HG03064 (cell line): ENCODE data around the gene SASH1.
"Not testable (repeated sequence)": the region's sequence is repeated elsewhere in the genome, so short reads cannot be mapped to it uniquely, and the experiment has no call there.

ENCODE experiments used
- ATAC-seq: cut with Tn5 transposase; IDR thresholded peaks from one replicate; pipeline ENCODE4 v1.9.1; 2021; ENCODE audit warnings: low read depth; ENCODE audit not compliant: unreplicated experiment

Gene SASH1

GRCh38 chr6:148328876-148329555, 13.6 kb upstream of the SASH1 start:
- no peak for ATAC-seq

GRCh38 chr6:148329596-148330381, 12.8 kb upstream of the SASH1 start:
- no peak for ATAC-seq

- no peak for ATAC-seq
These were observed 10.6 kb upstream of the SASH1 start for GRCh38 chr6:148332088-148332487.

GRCh38 chr6:148336901-148337300, 5.7 kb upstream of the SASH1 start:
- no peak for ATAC-seq

- no peak for ATAC-seq
These were observed 2.9 kb upstream of the SASH1 start for GRCh38 chr6:148339766-148340165.

GRCh38 chr6:148340586-148341297, 1.9 kb upstream of the SASH1 start:
- ATAC-seq, result no peak

GRCh38 chr6:148342100-148342349, 613 bp upstream of the SASH1 start:
- ATAC-seq, result no peak

GRCh38 chr6:148343047-148343782, 577 bp downstream of the SASH1 start:
- no peak for ATAC-seq

GRCh38 chr6:148345176-148345575, 2.5 kb downstream of the SASH1 start:
- ATAC-seq, result no peak

- ATAC-seq, result no peak
These were observed 2.9 kb downstream of the SASH1 start for GRCh38 chr6:148345578-148345977.

GRCh38 chr6:148346681-148347440, 4.2 kb downstream of the SASH1 start:
- ATAC-seq, result no peak

- no peak for ATAC-seq
These were observed 4.9 kb downstream of the SASH1 start for GRCh38 chr6:148347441-148348054.

- no peak for ATAC-seq
These were observed 5.7 kb downstream of the SASH1 start for GRCh38 chr6:148348335-148348734.

- no peak for ATAC-seq
These were observed 6.1 kb downstream of the SASH1 start for GRCh38 chr6:148348778-148349177.

- no peak for ATAC-seq
These were observed 6.8 kb downstream of the SASH1 start for GRCh38 chr6:148349466-148349865.

GRCh38 chr6:148351309-148351708, 8.7 kb downstream of the SASH1 start:
- no peak for ATAC-seq

- not testable (repeated sequence) for ATAC-seq
These were observed 9.8 kb downstream of the SASH1 start for GRCh38 chr6:148352421-148352820.

GRCh38 chr6:148358196-148358785, 15.7 kb downstream of the SASH1 start:
- no peak for ATAC-seq

GRCh38 chr6:148359228-148359627, 16.6 kb downstream of the SASH1 start:
- ATAC-seq, result no peak
